ENCODE data around the gene SEPSECS. TPM values are rescaled to one million over a fixed set of nuclear protein-coding genes. Genes with fewer than 3 reads are reported as not detected.

Gene SEPSECS
- polyA plus RNA-seq, 1 donor from 2014 or later, result 6.5 TPM

GRCh38 chr4:25107827-25108516 lies 52.3 kb downstream of the SEPSECS start:
- Histone ChIP-seq H3K27ac (ENCODE audit: low read length) (no peak overlapping the region), H3K9me2 (ENCODE audit: insufficient read depth, low read length) (no peaks in the 10 kb centered on the region), H3K4me3 (ENCODE audit: low read length) (no peak overlapping the region), H3K9me3 (ENCODE audit: low read length) (no peaks in the 10 kb centered on the region), H3K36me3 (ENCODE audit: insufficient read depth, low read length) (no peaks in the 10 kb centered on the region), H4K20me1 (ENCODE audit: insufficient read depth) (no peaks in the 10 kb centered on the region), H3F3A (ENCODE audit: insufficient read depth, low read length, poor library complexity, severe bottlenecking) (no peaks in the 10 kb centered on the region), H3K4me2 (ENCODE audit: low read length) (no peak overlapping the region), H2AFZ (ENCODE audit: low read depth, low read length) (no peak overlapping the region), H3K27me3 (ENCODE audit: insufficient read depth, low read depth, low read length) (no peaks in the 10 kb centered on the region), H3K79me2 (replicated peaks; ENCODE audit: insufficient read depth, low read length) (no peaks in the 10 kb centered on the region), H3K9ac (ENCODE audit: low read length) (no peak overlapping the region)
- no peak for TF ChIP-seq MXI1 (conservative IDR thresholded peaks at IDR 0.05; ENCODE audit: poor library complexity, severe bottlenecking)
- no peak for TF ChIP-seq EP300 (conservative IDR thresholded peaks at IDR 0.05; ENCODE audit: poor library complexity, severe bottlenecking)
- TF ChIP-seq, protein P1, sequence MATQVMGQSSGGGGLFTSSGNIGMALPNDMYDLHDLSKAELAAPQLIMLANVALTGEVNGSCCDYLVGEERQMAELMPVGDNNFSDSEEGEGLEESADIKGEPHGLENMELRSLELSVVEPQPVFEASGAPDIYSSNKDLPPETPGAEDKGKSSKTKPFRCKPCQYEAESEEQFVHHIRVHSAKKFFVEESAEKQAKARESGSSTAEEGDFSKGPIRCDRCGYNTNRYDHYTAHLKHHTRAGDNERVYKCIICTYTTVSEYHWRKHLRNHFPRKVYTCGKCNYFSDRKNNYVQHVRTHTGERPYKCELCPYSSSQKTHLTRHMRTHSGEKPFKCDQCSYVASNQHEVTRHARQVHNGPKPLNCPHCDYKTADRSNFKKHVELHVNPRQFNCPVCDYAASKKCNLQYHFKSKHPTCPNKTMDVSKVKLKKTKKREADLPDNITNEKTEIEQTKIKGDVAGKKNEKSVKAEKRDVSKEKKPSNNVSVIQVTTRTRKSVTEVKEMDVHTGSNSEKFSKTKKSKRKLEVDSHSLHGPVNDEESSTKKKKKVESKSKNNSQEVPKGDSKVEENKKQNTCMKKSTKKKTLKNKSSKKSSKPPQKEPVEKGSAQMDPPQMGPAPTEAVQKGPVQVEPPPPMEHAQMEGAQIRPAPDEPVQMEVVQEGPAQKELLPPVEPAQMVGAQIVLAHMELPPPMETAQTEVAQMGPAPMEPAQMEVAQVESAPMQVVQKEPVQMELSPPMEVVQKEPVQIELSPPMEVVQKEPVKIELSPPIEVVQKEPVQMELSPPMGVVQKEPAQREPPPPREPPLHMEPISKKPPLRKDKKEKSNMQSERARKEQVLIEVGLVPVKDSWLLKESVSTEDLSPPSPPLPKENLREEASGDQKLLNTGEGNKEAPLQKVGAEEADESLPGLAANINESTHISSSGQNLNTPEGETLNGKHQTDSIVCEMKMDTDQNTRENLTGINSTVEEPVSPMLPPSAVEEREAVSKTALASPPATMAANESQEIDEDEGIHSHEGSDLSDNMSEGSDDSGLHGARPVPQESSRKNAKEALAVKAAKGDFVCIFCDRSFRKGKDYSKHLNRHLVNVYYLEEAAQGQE (IDR thresholded peaks at IDR 0.05; ENCODE audit: borderline replicate concordance), result no peak
- TF ChIP-seq, protein P2, sequence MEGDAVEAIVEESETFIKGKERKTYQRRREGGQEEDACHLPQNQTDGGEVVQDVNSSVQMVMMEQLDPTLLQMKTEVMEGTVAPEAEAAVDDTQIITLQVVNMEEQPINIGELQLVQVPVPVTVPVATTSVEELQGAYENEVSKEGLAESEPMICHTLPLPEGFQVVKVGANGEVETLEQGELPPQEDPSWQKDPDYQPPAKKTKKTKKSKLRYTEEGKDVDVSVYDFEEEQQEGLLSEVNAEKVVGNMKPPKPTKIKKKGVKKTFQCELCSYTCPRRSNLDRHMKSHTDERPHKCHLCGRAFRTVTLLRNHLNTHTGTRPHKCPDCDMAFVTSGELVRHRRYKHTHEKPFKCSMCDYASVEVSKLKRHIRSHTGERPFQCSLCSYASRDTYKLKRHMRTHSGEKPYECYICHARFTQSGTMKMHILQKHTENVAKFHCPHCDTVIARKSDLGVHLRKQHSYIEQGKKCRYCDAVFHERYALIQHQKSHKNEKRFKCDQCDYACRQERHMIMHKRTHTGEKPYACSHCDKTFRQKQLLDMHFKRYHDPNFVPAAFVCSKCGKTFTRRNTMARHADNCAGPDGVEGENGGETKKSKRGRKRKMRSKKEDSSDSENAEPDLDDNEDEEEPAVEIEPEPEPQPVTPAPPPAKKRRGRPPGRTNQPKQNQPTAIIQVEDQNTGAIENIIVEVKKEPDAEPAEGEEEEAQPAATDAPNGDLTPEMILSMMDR (IDR thresholded peaks at IDR 0.05; ENCODE audit: poor library complexity, severe bottlenecking), result no peak
- TF ChIP-seq SMC3 (conservative IDR thresholded peaks at IDR 0.05; ENCODE audit: poor library complexity), result no peak
- TF ChIP-seq POLR2AphosphoS5 (IDR thresholded peaks at IDR 0.05), result no peak
- no peak for TF ChIP-seq EZH2 (IDR thresholded peaks at IDR 0.05; ENCODE audit: borderline replicate concordance, insufficient read depth, low read length, poor library complexity, severe bottlenecking)
- no peak for TF ChIP-seq TAF1 (IDR thresholded peaks at IDR 0.05; ENCODE audit: low read depth)
- TF ChIP-seq RAD21 (conservative IDR thresholded peaks at IDR 0.05), result no peak

DNA sequence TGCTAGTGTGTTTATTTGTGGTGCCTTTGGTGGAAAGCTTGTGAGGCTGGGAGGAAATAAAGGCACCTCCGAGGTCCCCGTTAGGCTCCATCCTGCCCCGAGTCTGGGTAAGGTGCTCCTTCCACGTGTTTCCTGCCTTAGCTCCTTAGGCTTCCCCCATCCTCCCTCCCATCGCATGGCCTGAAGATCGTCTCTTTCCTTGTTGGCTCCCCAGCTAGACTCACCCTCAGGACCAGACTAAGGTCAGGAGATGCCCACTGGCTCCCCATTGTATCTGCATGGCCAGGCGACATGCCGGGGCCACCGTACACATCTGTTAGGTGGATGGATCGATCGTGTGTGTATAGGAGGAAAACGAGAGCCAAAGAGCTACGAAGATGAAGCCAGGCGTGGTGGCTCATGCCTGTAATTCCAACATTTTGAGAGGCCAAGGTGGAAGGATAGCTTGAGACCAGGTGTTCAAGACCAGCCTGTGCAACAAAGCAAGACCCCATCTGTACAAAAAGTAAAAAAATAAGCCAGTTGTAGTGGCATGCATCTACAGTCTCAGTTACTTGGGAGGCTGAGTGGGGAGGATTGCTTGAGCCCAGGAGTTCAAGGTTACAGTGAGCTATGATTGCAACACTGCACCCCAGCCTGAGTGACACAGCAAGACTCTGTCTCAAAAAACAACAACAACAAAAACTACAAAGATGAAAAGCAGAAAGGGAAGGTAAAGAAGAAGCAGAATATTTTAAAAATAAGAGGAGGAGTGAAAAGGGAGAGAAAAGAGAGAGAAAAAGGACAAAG lies 53.7 kb downstream of the SEPSECS start:
- TF ChIP-seq, protein P2 (IDR thresholded peaks at IDR 0.05; ENCODE audit: poor library complexity, severe bottlenecking), result no peak
- TF ChIP-seq TAF1 (IDR thresholded peaks at IDR 0.05; ENCODE audit: low read depth), result no peak
- no peak for TF ChIP-seq POLR2AphosphoS5 (IDR thresholded peaks at IDR 0.05)
- TF ChIP-seq MXI1 (conservative IDR thresholded peaks at IDR 0.05; ENCODE audit: poor library complexity, severe bottlenecking), result no peak
- TF ChIP-seq EZH2 (IDR thresholded peaks at IDR 0.05; ENCODE audit: borderline replicate concordance, insufficient read depth, low read length, poor library complexity, severe bottlenecking), result no peak
- no peak for TF ChIP-seq SMC3 (conservative IDR thresholded peaks at IDR 0.05; ENCODE audit: poor library complexity)
- TF ChIP-seq, protein P1 (IDR thresholded peaks at IDR 0.05; ENCODE audit: borderline replicate concordance), result no peak
- no peak for TF ChIP-seq EP300 (conservative IDR thresholded peaks at IDR 0.05; ENCODE audit: poor library complexity, severe bottlenecking)
- no peak for TF ChIP-seq RAD21 (conservative IDR thresholded peaks at IDR 0.05)
- Histone ChIP-seq H3K79me2 (replicated peaks; ENCODE audit: insufficient read depth, low read length) (no peaks in the 10 kb centered on the region), H4K20me1 (ENCODE audit: insufficient read depth) (no peaks in the 10 kb centered on the region)

More for the DNA sequence above, 53.7 kb downstream of the SEPSECS start:
- Histone ChIP-seq H3K27ac (ENCODE audit: low read length) (no peak overlapping the region), H3K9ac (ENCODE audit: low read length) (no peak overlapping the region), H3F3A (ENCODE audit: insufficient read depth, low read length, poor library complexity, severe bottlenecking) (no peaks in the 10 kb centered on the region), H3K9me2 (ENCODE audit: insufficient read depth, low read length) (no peaks in the 10 kb centered on the region), H3K27me3 (ENCODE audit: insufficient read depth, low read depth, low read length) (no peaks in the 10 kb centered on the region), H3K9me3 (ENCODE audit: low read length) (no peaks in the 10 kb centered on the region), H3K4me3 (ENCODE audit: low read length) (no peak overlapping the region), H2AFZ (ENCODE audit: low read depth, low read length) (no peak overlapping the region), H3K36me3 (ENCODE audit: insufficient read depth, low read length) (no peaks in the 10 kb centered on the region), H3K4me2 (ENCODE audit: low read length) (no peak overlapping the region)
